ENCODE measurements around the gene CAP2.

Gene CAP2

DNA sequence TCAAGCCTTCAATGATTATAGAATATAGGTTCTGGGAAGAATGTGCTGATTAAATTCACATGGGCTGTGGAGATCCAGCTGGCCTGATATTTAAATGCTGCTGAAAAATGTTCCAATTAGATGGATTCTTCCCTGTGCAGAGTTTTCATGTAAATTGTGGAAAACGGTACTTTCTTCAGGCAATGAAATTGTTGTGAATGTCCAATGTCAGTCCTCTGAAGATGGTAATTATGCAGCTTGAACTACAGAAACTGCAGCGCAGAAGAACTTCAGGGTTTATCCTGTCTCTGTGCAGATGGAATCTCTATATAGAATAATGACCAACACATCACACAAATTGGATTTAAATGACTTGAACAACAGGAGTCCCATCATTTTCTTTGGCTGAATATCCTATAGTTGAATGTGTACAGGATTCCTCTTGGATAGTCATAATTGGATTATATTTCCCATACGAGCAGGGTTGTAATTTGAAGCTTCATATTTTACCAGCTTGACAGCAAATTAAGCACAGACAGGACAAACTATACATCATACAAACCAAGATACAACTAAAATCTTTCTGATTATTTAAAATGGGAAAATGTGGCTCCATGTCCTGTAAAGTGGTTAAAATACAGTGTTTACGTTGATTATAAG lies 82.3 kb downstream of the CAP2 start:
- no peak for TF ChIP-seq ZBTB7A (IDR thresholded peaks at IDR 0.05; ENCODE audit: low read depth)
- TF ChIP-seq CEBPB (IDR thresholded peaks at IDR 0.05), result no peak
- TF ChIP-seq TEAD4 (IDR thresholded peaks at IDR 0.05), result no peak
- TF ChIP-seq TCF12 (IDR thresholded peaks at IDR 0.05; ENCODE audit: low read depth), result no peak
- TF ChIP-seq, protein P1, sequence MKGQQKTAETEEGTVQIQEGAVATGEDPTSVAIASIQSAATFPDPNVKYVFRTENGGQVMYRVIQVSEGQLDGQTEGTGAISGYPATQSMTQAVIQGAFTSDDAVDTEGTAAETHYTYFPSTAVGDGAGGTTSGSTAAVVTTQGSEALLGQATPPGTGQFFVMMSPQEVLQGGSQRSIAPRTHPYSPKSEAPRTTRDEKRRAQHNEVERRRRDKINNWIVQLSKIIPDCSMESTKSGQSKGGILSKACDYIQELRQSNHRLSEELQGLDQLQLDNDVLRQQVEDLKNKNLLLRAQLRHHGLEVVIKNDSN (IDR thresholded peaks at IDR 0.05), result no peak
- TF ChIP-seq FOXM1 (IDR thresholded peaks at IDR 0.05; ENCODE audit: borderline replicate concordance, low read depth), result no peak
- TF ChIP-seq RAD21 (IDR thresholded peaks at IDR 0.05; ENCODE audit: low read depth), result no peak
- no peak for TF ChIP-seq NFIC (IDR thresholded peaks at IDR 0.05)
- no peak for TF ChIP-seq EP300 (IDR thresholded peaks at IDR 0.05; ENCODE audit: borderline replicate concordance)
- TF ChIP-seq TAF1 (IDR thresholded peaks at IDR 0.05; ENCODE audit: low read depth), result no peak
- TF ChIP-seq YY1 (IDR thresholded peaks at IDR 0.05; ENCODE audit: low read depth), result no peak
- no peak for TF ChIP-seq EGR1 (IDR thresholded peaks at IDR 0.05)
- TF ChIP-seq, protein P2, sequence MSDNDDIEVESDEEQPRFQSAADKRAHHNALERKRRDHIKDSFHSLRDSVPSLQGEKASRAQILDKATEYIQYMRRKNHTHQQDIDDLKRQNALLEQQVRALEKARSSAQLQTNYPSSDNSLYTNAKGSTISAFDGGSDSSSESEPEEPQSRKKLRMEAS (IDR thresholded peaks at IDR 0.05), result no peak
- TF ChIP-seq, protein P3, sequence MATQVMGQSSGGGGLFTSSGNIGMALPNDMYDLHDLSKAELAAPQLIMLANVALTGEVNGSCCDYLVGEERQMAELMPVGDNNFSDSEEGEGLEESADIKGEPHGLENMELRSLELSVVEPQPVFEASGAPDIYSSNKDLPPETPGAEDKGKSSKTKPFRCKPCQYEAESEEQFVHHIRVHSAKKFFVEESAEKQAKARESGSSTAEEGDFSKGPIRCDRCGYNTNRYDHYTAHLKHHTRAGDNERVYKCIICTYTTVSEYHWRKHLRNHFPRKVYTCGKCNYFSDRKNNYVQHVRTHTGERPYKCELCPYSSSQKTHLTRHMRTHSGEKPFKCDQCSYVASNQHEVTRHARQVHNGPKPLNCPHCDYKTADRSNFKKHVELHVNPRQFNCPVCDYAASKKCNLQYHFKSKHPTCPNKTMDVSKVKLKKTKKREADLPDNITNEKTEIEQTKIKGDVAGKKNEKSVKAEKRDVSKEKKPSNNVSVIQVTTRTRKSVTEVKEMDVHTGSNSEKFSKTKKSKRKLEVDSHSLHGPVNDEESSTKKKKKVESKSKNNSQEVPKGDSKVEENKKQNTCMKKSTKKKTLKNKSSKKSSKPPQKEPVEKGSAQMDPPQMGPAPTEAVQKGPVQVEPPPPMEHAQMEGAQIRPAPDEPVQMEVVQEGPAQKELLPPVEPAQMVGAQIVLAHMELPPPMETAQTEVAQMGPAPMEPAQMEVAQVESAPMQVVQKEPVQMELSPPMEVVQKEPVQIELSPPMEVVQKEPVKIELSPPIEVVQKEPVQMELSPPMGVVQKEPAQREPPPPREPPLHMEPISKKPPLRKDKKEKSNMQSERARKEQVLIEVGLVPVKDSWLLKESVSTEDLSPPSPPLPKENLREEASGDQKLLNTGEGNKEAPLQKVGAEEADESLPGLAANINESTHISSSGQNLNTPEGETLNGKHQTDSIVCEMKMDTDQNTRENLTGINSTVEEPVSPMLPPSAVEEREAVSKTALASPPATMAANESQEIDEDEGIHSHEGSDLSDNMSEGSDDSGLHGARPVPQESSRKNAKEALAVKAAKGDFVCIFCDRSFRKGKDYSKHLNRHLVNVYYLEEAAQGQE (IDR thresholded peaks at IDR 0.05; ENCODE audit: low read depth), result no peak
- no peak for TF ChIP-seq CREB1 (IDR thresholded peaks at IDR 0.05; ENCODE audit: low read depth)

GRCh38 chr6:17476511-17476910 lies 83.1 kb downstream of the CAP2 start:
- TF ChIP-seq TEAD4 (IDR thresholded peaks at IDR 0.05) (no peak), YY1 (IDR thresholded peaks at IDR 0.05; ENCODE audit: low read depth) (no peak), CREB1 (IDR thresholded peaks at IDR 0.05; ENCODE audit: low read depth) (no peak), FOXM1 (IDR thresholded peaks at IDR 0.05; ENCODE audit: borderline replicate concordance, low read depth) (no peak), CEBPB (IDR thresholded peaks at IDR 0.05) (no peak), ZBTB7A (IDR thresholded peaks at IDR 0.05; ENCODE audit: low read depth) (no peak), TCF12 (IDR thresholded peaks at IDR 0.05; ENCODE audit: low read depth) (no peak), TAF1 (IDR thresholded peaks at IDR 0.05; ENCODE audit: low read depth) (no peak), EP300 (IDR thresholded peaks at IDR 0.05; ENCODE audit: borderline replicate concordance) (no peak), EGR1 (IDR thresholded peaks at IDR 0.05) (no peak), NFIC (IDR thresholded peaks at IDR 0.05) (no peak)
- TF ChIP-seq, protein P2 (IDR thresholded peaks at IDR 0.05), result no peak
- TF ChIP-seq, protein P1 (IDR thresholded peaks at IDR 0.05), result no peak
- TF ChIP-seq, protein P3 (IDR thresholded peaks at IDR 0.05; ENCODE audit: low read depth), result no peak

DNA sequence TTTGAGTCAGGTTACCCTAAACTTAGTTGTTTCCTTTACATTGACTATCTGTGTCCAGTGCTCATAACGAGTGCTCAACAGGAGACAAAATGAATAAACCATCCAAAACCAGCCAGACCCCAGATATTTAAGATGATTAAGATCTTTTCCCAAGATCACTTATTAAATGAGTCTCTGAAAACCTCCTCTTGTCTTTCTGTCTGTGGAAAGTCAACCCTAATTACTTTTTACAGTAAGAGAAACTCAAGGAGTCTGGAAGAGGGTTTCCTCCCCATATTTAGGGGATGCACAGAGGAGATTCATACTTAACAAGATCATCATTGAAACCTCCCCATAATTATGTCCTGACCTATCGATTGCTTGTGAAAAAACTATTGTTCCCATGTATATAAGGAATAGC lies 84.0 kb downstream of the CAP2 start:
- no peak for TF ChIP-seq EP300 (IDR thresholded peaks at IDR 0.05; ENCODE audit: borderline replicate concordance)

- no peak for TF ChIP-seq YY1 (IDR thresholded peaks at IDR 0.05; ENCODE audit: low read depth)
- TF ChIP-seq, protein P1 (IDR thresholded peaks at IDR 0.05), result no peak
- TF ChIP-seq TEAD4 (IDR thresholded peaks at IDR 0.05), result no peak
- TF ChIP-seq, protein P3 (IDR thresholded peaks at IDR 0.05; ENCODE audit: low read depth), result no peak
- TF ChIP-seq TAF1 (IDR thresholded peaks at IDR 0.05; ENCODE audit: low read depth), result no peak
- no peak for TF ChIP-seq EGR1 (IDR thresholded peaks at IDR 0.05)
- no peak for TF ChIP-seq TCF12 (IDR thresholded peaks at IDR 0.05; ENCODE audit: low read depth)
Observed at GRCh38 chr6:17478223-17478907, 85.0 kb downstream of the CAP2 start.
